Vagina (tissue), 2 donors: ENCODE data around the gene LRRC18. TPM values are rescaled to one million over a fixed set of nuclear protein-coding genes. Genes with fewer than 3 reads are reported as not detected.
A peak's percentile ranks its signal among the peaks of the same experiment; 100 is the strongest.

Experiments
- DNase-seq, 2 donors: peaks; one replicate each; pipeline ENCODE4 v3.0.0-alpha.2; 2017; ENCODE audit errors: extremely low spot score in 2 of 2
- H3K27ac ChIP-seq: fragments of 200-600 bp; sonication (generic); one replicate; pipeline ENCODE4 v1.5.1; 2019
- H3K27me3 ChIP-seq: fragments of 200-600 bp; sonication (generic); one replicate; pipeline ENCODE4 v1.5.1; 2019
- H3K36me3 ChIP-seq, 2 donors: fragments of 200-600 bp; sonication (generic); one replicate each; pipeline ENCODE4 v1.5.1; 2017 to 2019
- H3K4me1 ChIP-seq: fragments of 200-600 bp; sonication (generic); one replicate; pipeline ENCODE4 v1.5.1; 2019
- H3K4me3 ChIP-seq, 2 donors: fragments of 200-600 bp; sonication (generic); 1 replicate in 1 of 2; 2 replicates in 1 of 2; pipeline ENCODE4 v1.5.1; 2016 to 2019
- H3K9me3 ChIP-seq: fragments of 200-600 bp; sonication (generic); one replicate; pipeline ENCODE4 v1.5.1; 2019
- POLR2A ChIP-seq, 2 donors: fragments of 450-650 bp; IDR thresholded peaks; one replicate each; pipeline ENCODE4 v1.6.1; 2017; ENCODE audit warnings: antibody characterized with exemption in 2 of 2, mild to moderate bottlenecking in 2 of 2, moderate library complexity in 2 of 2
- POLR2AphosphoS5 ChIP-seq, 2 donors: sonication (generic); formaldehyde crosslinking; IDR thresholded peaks; one replicate each; pipeline ENCODE4 v1.9.0; 2017; ENCODE audit warnings: antibody characterized with exemption in 2 of 2, mild to moderate bottlenecking in 2 of 2, low read depth in 1 of 2; ENCODE audit not compliant: insufficient read depth in 1 of 2
- intact Hi-C: fragments of 100-400 bp; cut with DNase I; formaldehyde crosslinking; loops from one replicate; pipeline ENCODE4 v1.15.1; 2023
- total RNA-seq: library from RNA; depleted of rRNA; stranded (reverse); fragments of >200 nt; gene quantifications from one replicate; pipeline ENCODE4 v1.2.3, GENCODE V29; 2016
- TF ChIP-seq, protein P1 (sequence below), 3 experiments: fragments of 450-650 bp in 2 of 3; fragments of 200-600 bp in 1 of 3; sonication (generic) in 1 of 3; IDR thresholded peaks; one replicate each; pipeline ENCODE4 v1.5.1; 2017 to 2019; ENCODE audit warnings: antibody characterized with exemption in 3 of 3, mild to moderate bottlenecking in 2 of 3, moderate library complexity in 2 of 3

LRRC18 gene
- total RNA-seq, 1 donor from 2014 or later = not detected

DNA sequence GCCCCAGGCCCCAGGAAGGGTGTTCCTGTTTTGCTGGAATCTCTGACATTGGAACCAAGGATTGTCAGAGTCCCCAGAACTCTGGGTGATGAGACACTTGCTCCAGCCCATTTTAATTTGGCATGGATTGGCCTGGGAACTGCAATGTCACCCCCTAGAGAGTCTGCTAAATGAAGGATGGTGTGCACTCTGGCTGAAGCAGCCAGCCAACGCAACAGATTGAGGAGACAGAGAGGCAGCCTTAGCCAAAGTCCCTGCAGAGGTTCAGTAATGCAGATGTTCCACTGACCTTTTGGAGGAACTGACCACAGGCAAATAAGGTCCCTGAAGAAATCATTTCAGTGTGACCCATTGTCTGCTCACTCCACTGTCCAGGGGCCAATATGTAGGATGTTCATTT is 13.4 kb downstream of the LRRC18 start:
- TF ChIP-seq, protein P1, sequence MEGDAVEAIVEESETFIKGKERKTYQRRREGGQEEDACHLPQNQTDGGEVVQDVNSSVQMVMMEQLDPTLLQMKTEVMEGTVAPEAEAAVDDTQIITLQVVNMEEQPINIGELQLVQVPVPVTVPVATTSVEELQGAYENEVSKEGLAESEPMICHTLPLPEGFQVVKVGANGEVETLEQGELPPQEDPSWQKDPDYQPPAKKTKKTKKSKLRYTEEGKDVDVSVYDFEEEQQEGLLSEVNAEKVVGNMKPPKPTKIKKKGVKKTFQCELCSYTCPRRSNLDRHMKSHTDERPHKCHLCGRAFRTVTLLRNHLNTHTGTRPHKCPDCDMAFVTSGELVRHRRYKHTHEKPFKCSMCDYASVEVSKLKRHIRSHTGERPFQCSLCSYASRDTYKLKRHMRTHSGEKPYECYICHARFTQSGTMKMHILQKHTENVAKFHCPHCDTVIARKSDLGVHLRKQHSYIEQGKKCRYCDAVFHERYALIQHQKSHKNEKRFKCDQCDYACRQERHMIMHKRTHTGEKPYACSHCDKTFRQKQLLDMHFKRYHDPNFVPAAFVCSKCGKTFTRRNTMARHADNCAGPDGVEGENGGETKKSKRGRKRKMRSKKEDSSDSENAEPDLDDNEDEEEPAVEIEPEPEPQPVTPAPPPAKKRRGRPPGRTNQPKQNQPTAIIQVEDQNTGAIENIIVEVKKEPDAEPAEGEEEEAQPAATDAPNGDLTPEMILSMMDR (IDR thresholded peaks at IDR 0.05) = no peak
- TF ChIP-seq POLR2AphosphoS5 (IDR thresholded peaks at IDR 0.05; ENCODE audit: insufficient read depth in 1 of 2, low read depth in 1 of 2) (no peak), POLR2A (IDR thresholded peaks at IDR 0.05) (no peak)
- Histone ChIP-seq H3K9me3 (no peaks in the 10 kb centered on the region), H3K4me3 (no peak overlapping the region), H3K4me1 (no peaks in the 10 kb centered on the region), H3K27ac (no peak overlapping the region), H3K36me3 (no peaks in the 10 kb centered on the region), H3K27me3 (no peaks in the 10 kb centered on the region)
- intact Hi-C loops = no loop called here
- peak in 1 of 2 donors; percentile 52 for DNase-seq

- intact Hi-C loops = no loop called here
- Histone ChIP-seq H3K27me3 (no peaks in the 10 kb centered on the region), H3K36me3 (no peaks in the 10 kb centered on the region), H3K9me3 (no peaks in the 10 kb centered on the region), H3K4me1 (no peaks in the 10 kb centered on the region), H3K4me3 (no peak overlapping the region), H3K27ac (no peak overlapping the region)
- peak in 1 of 2 donors; percentile 40 for DNase-seq
- TF ChIP-seq POLR2A (IDR thresholded peaks at IDR 0.05) (no peak), POLR2AphosphoS5 (IDR thresholded peaks at IDR 0.05; ENCODE audit: insufficient read depth in 1 of 2, low read depth in 1 of 2) (no peak)
- TF ChIP-seq, protein P1 (IDR thresholded peaks at IDR 0.05) = no peak
These were observed 14.7 kb downstream of the LRRC18 start for GRCh38 chr10:48924988-48925387.

DNA sequence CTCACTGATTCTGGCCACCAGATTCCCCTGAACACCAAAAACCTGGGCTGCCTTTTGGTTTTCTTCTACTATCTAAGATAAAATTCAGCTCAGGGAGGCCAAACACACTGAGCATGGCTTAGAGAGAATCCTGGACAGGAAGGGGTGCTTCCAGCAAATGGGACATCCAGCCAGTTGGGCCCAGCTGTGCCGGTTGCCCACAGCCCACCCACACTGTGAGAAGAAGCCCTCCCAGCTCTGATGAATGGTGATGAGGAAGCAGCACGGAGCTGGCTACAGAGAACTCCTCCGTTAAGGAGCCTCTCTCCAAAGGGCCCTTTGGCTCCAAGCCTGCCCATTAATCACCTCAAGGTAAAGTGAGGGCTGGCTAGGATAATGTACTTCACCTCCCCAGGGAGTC is 15.9 kb downstream of the LRRC18 start:
- TF ChIP-seq POLR2A (IDR thresholded peaks at IDR 0.05) (no peak), POLR2AphosphoS5 (IDR thresholded peaks at IDR 0.05; ENCODE audit: insufficient read depth in 1 of 2, low read depth in 1 of 2) (no peak)
- TF ChIP-seq, protein P1 (IDR thresholded peaks at IDR 0.05) = no peak
- intact Hi-C loops = no loop called here

GRCh38 chr10:48913674-48914073 is 26.0 kb downstream of the LRRC18 start:
- DNase-seq = peak; percentile 81 to 88
- intact Hi-C loops = no loop called here
- Histone ChIP-seq H3K27ac (no peak overlapping the region), H3K36me3 (no peaks in the 10 kb centered on the region), H3K4me1 (no peaks in the 10 kb centered on the region), H3K27me3 (no peaks in the 10 kb centered on the region), H3K4me3 (no peak overlapping the region), H3K9me3 (no peaks in the 10 kb centered on the region)
- TF ChIP-seq POLR2AphosphoS5 (IDR thresholded peaks at IDR 0.05; ENCODE audit: insufficient read depth in 1 of 2, low read depth in 1 of 2) (no peak), POLR2A (IDR thresholded peaks at IDR 0.05) (no peak)
- TF ChIP-seq, protein P1 (IDR thresholded peaks at IDR 0.05) = no peak

More for the DNA sequence above, 15.9 kb downstream of the LRRC18 start:
- DNase-seq = peak in 1 of 2 donors; percentile 47
- Histone ChIP-seq H3K27me3 (no peaks in the 10 kb centered on the region), H3K4me3 (no peak overlapping the region), H3K27ac (no peak overlapping the region), H3K9me3 (no peaks in the 10 kb centered on the region), H3K36me3 (no peaks in the 10 kb centered on the region), H3K4me1 (no peaks in the 10 kb centered on the region)

DNA sequence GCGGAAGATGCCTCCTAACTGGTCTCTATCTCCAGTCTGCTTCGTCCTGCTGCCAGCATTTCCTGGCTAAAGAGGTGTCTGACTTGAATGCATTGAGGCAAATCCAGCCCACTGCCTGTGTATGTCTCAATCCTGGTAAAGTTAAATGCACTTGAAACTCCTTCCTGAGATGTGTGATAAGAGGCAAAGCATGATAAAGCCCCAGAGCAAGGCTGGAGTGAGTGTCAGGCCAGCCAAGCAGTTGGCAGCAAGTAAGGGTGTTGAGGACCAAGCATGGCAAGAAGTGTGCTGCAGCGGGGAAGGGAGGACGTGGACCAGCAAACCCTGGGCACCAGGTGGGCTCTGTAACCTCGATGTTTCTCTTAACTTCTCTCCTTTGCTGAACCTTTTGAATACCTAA is 29.1 kb downstream of the LRRC18 start:
- no peak overlapping the region for H3K4me3 ChIP-seq
- no peaks in the 10 kb centered on the region for H3K4me1 ChIP-seq
- H3K27me3 ChIP-seq = no peaks in the 10 kb centered on the region
- peak in 1 of 2 donors; percentile 29 for DNase-seq
- no peak overlapping the region for H3K27ac ChIP-seq
- TF ChIP-seq, protein P1 (IDR thresholded peaks at IDR 0.05) = no peak
- TF ChIP-seq POLR2AphosphoS5 (IDR thresholded peaks at IDR 0.05; ENCODE audit: insufficient read depth in 1 of 2, low read depth in 1 of 2) (no peak), POLR2A (IDR thresholded peaks at IDR 0.05) (no peak)
- H3K36me3 ChIP-seq = no peaks in the 10 kb centered on the region
- intact Hi-C loops = no loop called here
- no peaks in the 10 kb centered on the region for H3K9me3 ChIP-seq
